Testis (tissue), 3 donors: ENCODE data around the gene ARHGAP5. TPM values are rescaled to one million over a fixed set of nuclear protein-coding genes. Genes with fewer than 3 reads are reported as not detected.

Experiments
- DNase-seq: peaks from one replicate; pipeline ENCODE4 v3.0.0-alpha.2; 2019
- H3K27ac ChIP-seq, 2 donors: fragments of 200-600 bp; sonication (generic); one replicate each; pipeline ENCODE4 v1.5.1; 2019
- H3K27me3 ChIP-seq: fragments of 200-600 bp; sonication (generic); one replicate; pipeline ENCODE4 v1.5.1; 2019
- H3K36me3 ChIP-seq: fragments of 200-600 bp; sonication (generic); one replicate; pipeline ENCODE4 v1.5.1; 2017; ENCODE audit warnings: low read depth; ENCODE audit errors: missing control alignments
- H3K4me1 ChIP-seq: fragments of 200-600 bp; sonication (generic); one replicate; pipeline ENCODE4 v1.5.1; 2019
- H3K4me3 ChIP-seq, 2 donors: fragments of 200-600 bp; sonication (generic); one replicate each; pipeline ENCODE4 v1.5.1; 2017 to 2019
- H3K9me3 ChIP-seq: fragments of 200-600 bp; sonication (generic); one replicate; pipeline ENCODE4 v1.5.1; 2017
- POLR2A ChIP-seq: fragments of 450-650 bp; IDR thresholded peaks from one replicate; pipeline ENCODE4 v1.6.1; 2017; ENCODE audit warnings: antibody characterized with exemption, mild to moderate bottlenecking, moderate library complexity
- WGBS, 2 donors: methylation state at CpG; one replicate each; pipeline ENCODE4 v1.1.5; 2018; 5-methylcytosine and 5-hydroxymethylcytosine counted together
- intact Hi-C: fragments of 100-400 bp; cut with DNase I; formaldehyde crosslinking; loops from one replicate; pipeline ENCODE4 v1.15.1; 2023; ENCODE audit warnings: low total_unique reads
- polyA plus RNA-seq: library from polyadenylated mRNA; stranded (reverse); fragments of 350-450 nt; fragmentation: Illumina TruSeq; extraction: RNeasy Lipid Tissue Mini Kit (QIAGEN cat#74804); gene quantifications from one replicate; pipeline ENCODE4 v1.2.3, GENCODE V29; 2014; ENCODE audit warnings: low read depth, low replicate concordance; ENCODE audit not compliant: insufficient read depth
- total RNA-seq, 2 donors: library from RNA; depleted of rRNA; stranded (reverse); fragments of >200 nt; gene quantifications; one replicate each; pipeline ENCODE4 v1.2.3, GENCODE V29; 2016
- TF ChIP-seq, protein P1 (sequence below), 3 experiments: fragments of 450-650 bp in 2 of 3; fragments of 200-600 bp in 1 of 3; sonication (generic) in 1 of 3; IDR thresholded peaks; one replicate each; pipeline ENCODE4 v1.5.1; 2016 to 2019; ENCODE audit warnings: antibody characterized with exemption in 3 of 3, mild to moderate bottlenecking in 2 of 3, moderate library complexity in 1 of 3

The ARHGAP5 gene
- total and polyA plus RNA-seq, 3 donors from 2014 or later: 41.5 to 161 (median 115) TPM

GRCh38 chr14:32039401-32040030, 37.6 kb upstream of the ARHGAP5 start:
- 84 to 94% methylated on average over 7 of the region's 7 CpGs for WGBS, 2 donors
- intact Hi-C loops: no loop called here

GRCh38 chr14:32043624-32044023, 33.5 kb upstream of the ARHGAP5 start:
- whole genome bisulfite sequencing, 2 donors: 57% methylated on average over 4 of the region's 4 CpGs
- H3K36me3 ChIP-seq: no peaks in the 10 kb centered on the region
- intact Hi-C loops: no loop called here
- H3K4me3 ChIP-seq: no peak overlapping the region
- no peak for TF ChIP-seq POLR2A
- TF ChIP-seq, protein P1, sequence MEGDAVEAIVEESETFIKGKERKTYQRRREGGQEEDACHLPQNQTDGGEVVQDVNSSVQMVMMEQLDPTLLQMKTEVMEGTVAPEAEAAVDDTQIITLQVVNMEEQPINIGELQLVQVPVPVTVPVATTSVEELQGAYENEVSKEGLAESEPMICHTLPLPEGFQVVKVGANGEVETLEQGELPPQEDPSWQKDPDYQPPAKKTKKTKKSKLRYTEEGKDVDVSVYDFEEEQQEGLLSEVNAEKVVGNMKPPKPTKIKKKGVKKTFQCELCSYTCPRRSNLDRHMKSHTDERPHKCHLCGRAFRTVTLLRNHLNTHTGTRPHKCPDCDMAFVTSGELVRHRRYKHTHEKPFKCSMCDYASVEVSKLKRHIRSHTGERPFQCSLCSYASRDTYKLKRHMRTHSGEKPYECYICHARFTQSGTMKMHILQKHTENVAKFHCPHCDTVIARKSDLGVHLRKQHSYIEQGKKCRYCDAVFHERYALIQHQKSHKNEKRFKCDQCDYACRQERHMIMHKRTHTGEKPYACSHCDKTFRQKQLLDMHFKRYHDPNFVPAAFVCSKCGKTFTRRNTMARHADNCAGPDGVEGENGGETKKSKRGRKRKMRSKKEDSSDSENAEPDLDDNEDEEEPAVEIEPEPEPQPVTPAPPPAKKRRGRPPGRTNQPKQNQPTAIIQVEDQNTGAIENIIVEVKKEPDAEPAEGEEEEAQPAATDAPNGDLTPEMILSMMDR (IDR thresholded peaks at IDR 0.05): no peak
- no peak for DNase-seq
- no peaks in the 10 kb centered on the region for H3K4me1 ChIP-seq
- no peak overlapping the region for H3K27ac ChIP-seq
- no peaks in the 10 kb centered on the region for H3K9me3 ChIP-seq
- no peaks in the 10 kb centered on the region for H3K27me3 ChIP-seq

More at GRCh38 chr14:32039401-32040030, 37.6 kb upstream of the ARHGAP5 start:
- no peak for TF ChIP-seq POLR2A
- TF ChIP-seq, protein P1 (IDR thresholded peaks at IDR 0.05): no peak
- H3K27ac ChIP-seq: no peak overlapping the region
- no peaks in the 10 kb centered on the region for H3K36me3 ChIP-seq
- no peak for DNase-seq
- H3K9me3 ChIP-seq: no peaks in the 10 kb centered on the region
- H3K4me1 ChIP-seq: no peaks in the 10 kb centered on the region
- no peak overlapping the region for H3K4me3 ChIP-seq
- H3K27me3 ChIP-seq: no peaks in the 10 kb centered on the region

GRCh38 chr14:32044454-32044853, 32.6 kb upstream of the ARHGAP5 start:
- Histone ChIP-seq H3K9me3 (no peaks in the 10 kb centered on the region), H3K36me3 (no peaks in the 10 kb centered on the region), H3K27ac (no peak overlapping the region), H3K4me1 (no peaks in the 10 kb centered on the region), H3K27me3 (no peaks in the 10 kb centered on the region), H3K4me3 (no peak overlapping the region)
- DNase-seq: no peak
- WGBS, 2 donors: 64 to 66% methylated on average over 4 of the region's 4 CpGs
- TF ChIP-seq, protein P1 (IDR thresholded peaks at IDR 0.05): no peak
- TF ChIP-seq POLR2A: no peak
- intact Hi-C loops: no loop called here

GRCh38 chr14:32047791-32048190, 29.3 kb upstream of the ARHGAP5 start:
- Histone ChIP-seq H3K4me1 (no peaks in the 10 kb centered on the region), H3K27ac (no peak overlapping the region), H3K36me3 (no peaks in the 10 kb centered on the region), H3K4me3 (no peak overlapping the region), H3K27me3 (no peaks in the 10 kb centered on the region), H3K9me3 (no peaks in the 10 kb centered on the region)
- intact Hi-C loops: no loop called here
- DNase-seq: no peak
- TF ChIP-seq POLR2A: no peak
- TF ChIP-seq, protein P1 (IDR thresholded peaks at IDR 0.05): no peak
- WGBS, 2 donors: 78 to 83% methylated on average over 2 of the region's 2 CpGs
